Neural cell (in vitro differentiated cells): ENCODE results near the gene MYO9B. TPM values are rescaled to one million over a fixed set of nuclear protein-coding genes. Genes with fewer than 3 reads are reported as not detected.

Source experiments
- H2AFZ ChIP-seq: fragments of 200-600, 300-800 bp; sonication (generic), shearing (Covaris generic); 2 replicates; pipeline ENCODE4 v1.6.0; 2014; ENCODE audit warnings: low read depth, mild to moderate bottlenecking, antibody characterized with exemption, low read length, moderate library complexity
- H3F3A ChIP-seq: fragments of 200-600 bp; shearing (Covaris generic); 2 replicates; pipeline ENCODE4 v1.6.1; 2016; ENCODE audit warnings: mild to moderate bottlenecking, moderate library complexity, mixed read lengths, antibody characterized with exemption, low read length; ENCODE audit not compliant: insufficient read depth, poor library complexity, severe bottlenecking
- H3K27ac ChIP-seq: fragments of 200-600, 300-800 bp; sonication (generic), shearing (Covaris generic); 2 replicates; pipeline ENCODE4 v1.5.1; 2014; ENCODE audit warnings: mild to moderate bottlenecking, low read length, moderate library complexity
- H3K27me3 ChIP-seq: fragments of 300-800, 200-600 bp; sonication (generic), shearing (Covaris generic); 2 replicates; pipeline ENCODE4 v1.6.0; 2014; ENCODE audit warnings: mild to moderate bottlenecking, low read depth, low read length, moderate library complexity; ENCODE audit not compliant: insufficient read depth
- H3K36me3 ChIP-seq: fragments of 300-800, 200-600 bp; sonication (generic), shearing (Covaris generic); 2 replicates; pipeline ENCODE4 v1.5.1; 2014; ENCODE audit warnings: mild to moderate bottlenecking, antibody characterized with exemption, low read length, moderate library complexity; ENCODE audit not compliant: insufficient read depth
- H3K4me2 ChIP-seq: fragments of 300-800, 200-600 bp; sonication (generic), shearing (Covaris generic); 2 replicates; pipeline ENCODE4 v1.6.0; 2014; ENCODE audit warnings: mild to moderate bottlenecking, low read length
- H3K4me3 ChIP-seq: fragments of 300-800, 200-600 bp; sonication (generic), shearing (Covaris generic); 2 replicates; pipeline ENCODE4 v1.5.1; 2014; ENCODE audit warnings: mild to moderate bottlenecking, low read length, moderate library complexity
- H3K79me2 ChIP-seq: fragments of 200-600 bp; shearing (Covaris generic); replicated peaks from 2 replicates; pipeline ENCODE4 v1.6.0; 2014; ENCODE audit warnings: mild to moderate bottlenecking, low read length, moderate library complexity; ENCODE audit not compliant: insufficient read depth
- H3K9ac ChIP-seq: fragments of 300-800, 200-600 bp; sonication (generic), shearing (Covaris generic); 2 replicates; pipeline ENCODE4 v1.6.1; 2016; ENCODE audit warnings: mild to moderate bottlenecking, low read length, mixed read lengths
- H3K9me2 ChIP-seq: fragments of 200-600 bp; shearing (Covaris generic); 2 replicates; pipeline ENCODE4 v1.6.1; 2016; ENCODE audit warnings: mild to moderate bottlenecking, low read length, mixed read lengths; ENCODE audit not compliant: insufficient read depth
- H3K9me3 ChIP-seq: fragments of 200-600, 300-800 bp; sonication (generic), shearing (Covaris generic); 2 replicates; pipeline ENCODE4 v1.6.1; 2016; ENCODE audit warnings: mild to moderate bottlenecking, mixed run types, low read length, moderate library complexity, mixed read lengths
- H4K20me1 ChIP-seq: fragments of 200-600 bp; shearing (Covaris generic); 2 replicates; pipeline ENCODE4 v1.6.1; 2016; ENCODE audit warnings: mild to moderate bottlenecking, mixed run types; ENCODE audit not compliant: insufficient read depth
- CTCF ChIP-seq: fragments of 450-650 bp; IDR thresholded peaks from 2 replicates; pipeline ENCODE4 v1.5.1; 2014; ENCODE audit warnings: antibody characterized with exemption, mild to moderate bottlenecking, moderate library complexity; ENCODE audit not compliant: poor library complexity, severe bottlenecking
- EP300 ChIP-seq: fragments of 450-650 bp; conservative IDR thresholded peaks from 2 replicates; pipeline ENCODE4 v1.6.1; 2014; ENCODE audit warnings: antibody characterized with exemption, mild to moderate bottlenecking, moderate library complexity; ENCODE audit not compliant: poor library complexity, severe bottlenecking
- EZH2 ChIP-seq: fragments of 200-600, 300-800 bp; shearing (Covaris generic), sonication (generic); IDR thresholded peaks from 2 replicates; pipeline ENCODE4 v1.6.1; 2014; ENCODE audit warnings: antibody characterized with exemption, low read length, borderline replicate concordance, mild to moderate bottlenecking; ENCODE audit not compliant: insufficient read depth, poor library complexity, severe bottlenecking
- MXI1 ChIP-seq: fragments of 450-650 bp; conservative IDR thresholded peaks from 2 replicates; pipeline ENCODE4 v1.6.1; 2014; ENCODE audit warnings: antibody characterized with exemption, mild to moderate bottlenecking; ENCODE audit not compliant: poor library complexity, severe bottlenecking
- POLR2AphosphoS5 ChIP-seq: IDR thresholded peaks from 2 replicates; pipeline ENCODE4 v1.6.1; 2012
- RAD21 ChIP-seq: fragments of 450-650 bp; conservative IDR thresholded peaks from 2 replicates; pipeline ENCODE4 v1.6.1; 2014; ENCODE audit warnings: antibody characterized with exemption, mild to moderate bottlenecking, moderate library complexity
- REST ChIP-seq: IDR thresholded peaks from 2 replicates; pipeline ENCODE4 v1.6.1; 2012; ENCODE audit warnings: borderline replicate concordance
- SMC3 ChIP-seq: fragments of 450-650 bp; conservative IDR thresholded peaks from 2 replicates; pipeline ENCODE4 v1.6.1; 2014; ENCODE audit warnings: antibody characterized with exemption, mild to moderate bottlenecking, moderate library complexity; ENCODE audit not compliant: poor library complexity
- TAF1 ChIP-seq: IDR thresholded peaks from 2 replicates; pipeline ENCODE4 v1.6.1; 2012; ENCODE audit warnings: low read depth
- polyA plus RNA-seq: library from polyadenylated mRNA; depleted of rRNA; stranded (reverse); fragments of >200 nt; gene quantifications from 2 replicates; pipeline ENCODE4 v1.2.3, GENCODE V29; 2014

MYO9B gene
- polyA plus RNA-seq, 1 donor from 2014 or later: 27.2 TPM

- Histone ChIP-seq H2AFZ (no peak overlapping the region), H3K9me3 (no peaks in the 10 kb centered on the region), H3K36me3 (no peaks in the 10 kb centered on the region), H3F3A (no peaks in the 10 kb centered on the region), H3K9me2 (no peaks in the 10 kb centered on the region), H3K27me3 (no peaks in the 10 kb centered on the region), H3K4me2 (no peak overlapping the region), H3K79me2 (peaks cover 2% of the 10 kb centered on the region), H3K9ac (no peak overlapping the region), H4K20me1 (no peaks in the 10 kb centered on the region), H3K27ac (no peak overlapping the region), H3K4me3 (no peak overlapping the region)
- TF ChIP-seq CTCF: no peak
- no peak for TF ChIP-seq POLR2AphosphoS5
- TF ChIP-seq EP300: no peak
- no peak for TF ChIP-seq REST
- TF ChIP-seq TAF1: no peak
- no peak for TF ChIP-seq SMC3
- no peak for TF ChIP-seq MXI1
- TF ChIP-seq EZH2: no peak
- TF ChIP-seq RAD21: no peak
These were observed 6.4 kb upstream of the MYO9B start for GRCh38 chr19:17069193-17069592.

- Histone ChIP-seq H3K79me2 (peaks cover 7% of the 10 kb centered on the region), H3K36me3 (no peaks in the 10 kb centered on the region), H4K20me1 (no peaks in the 10 kb centered on the region), H3K9me3 (no peaks in the 10 kb centered on the region), H2AFZ (no peak overlapping the region), H3K27me3 (no peaks in the 10 kb centered on the region), H3K4me3 (no peak overlapping the region), H3K27ac (no peak overlapping the region), H3F3A (no peaks in the 10 kb centered on the region), H3K9ac (no peak overlapping the region), H3K4me2 (no peak overlapping the region), H3K9me2 (no peaks in the 10 kb centered on the region)
- TF ChIP-seq REST (no peak), POLR2AphosphoS5 (no peak), CTCF (no peak), SMC3 (no peak), EZH2 (no peak), RAD21 (no peak), MXI1 (no peak), EP300 (no peak)
These were observed 5.2 kb upstream of the MYO9B start for GRCh38 chr19:17070421-17070820.
